ENCODE results near the gene CYTIP.

DNA sequence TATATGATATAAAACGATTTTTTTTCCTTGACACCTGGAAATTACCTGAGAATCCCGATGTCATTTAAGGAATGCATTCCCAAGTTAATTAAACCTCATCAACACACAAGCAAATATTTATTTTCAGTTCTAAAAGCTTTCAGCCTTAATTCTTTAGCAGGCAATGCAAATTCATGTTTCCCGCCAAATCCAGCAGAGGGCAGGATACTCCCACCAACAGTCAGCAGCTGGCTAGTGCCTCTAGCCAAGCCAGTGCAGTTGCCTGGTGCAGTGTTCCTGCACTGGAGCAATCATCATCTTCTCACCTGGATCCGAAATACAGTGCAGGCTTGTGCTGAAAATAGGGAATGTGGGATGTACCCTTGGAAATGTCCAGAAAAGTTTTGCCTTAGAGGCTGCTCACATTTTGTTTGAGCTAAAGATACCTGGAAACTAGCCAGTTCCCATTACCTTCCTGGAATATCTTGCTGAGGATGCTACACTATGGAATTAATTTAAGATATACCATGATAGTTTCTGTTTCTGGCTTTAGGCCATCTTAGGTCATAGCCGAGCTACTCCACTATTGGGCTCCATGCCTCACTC lies 48.4 kb upstream of the CYTIP start:
- TF ChIP-seq EZH2 (IDR thresholded peaks at IDR 0.05; ENCODE audit: insufficient read depth, poor library complexity, severe bottlenecking) (no peak), EZH2phosphoT487 (IDR thresholded peaks at IDR 0.05; ENCODE audit: insufficient read depth, low read depth) (no peak)
